CD14-positive monocyte (primary cell): Measurements from ENCODE around the gene ADORA2A. TPM values are rescaled to one million over a fixed set of nuclear protein-coding genes. Genes with fewer than 3 reads are reported as not detected.

Experiments used
- DNase-seq, 3 donors: peaks; one replicate each; pipeline ENCODE4 v3.0.0-alpha.2; 2011 to 2022
- H2AFZ ChIP-seq: 2 replicates; pipeline ENCODE4 v1.6.0; 2012; ENCODE audit warnings: mild to moderate bottlenecking, low read depth, low read length, inconsistent platforms; ENCODE audit not compliant: insufficient read depth, poor library complexity, severe bottlenecking
- H3K27ac ChIP-seq, 2 donors: 1 replicate in 1 of 2; 2 replicates in 1 of 2; pipeline ENCODE4 v1.5.1; 2012 to 2013; ENCODE audit warnings: low read length in 2 of 2, control low read depth in 1 of 2, inconsistent platforms in 1 of 2, low read depth in 1 of 2, mild to moderate bottlenecking in 1 of 2
- H3K27me3 ChIP-seq, 2 donors: one replicate each; pipeline versions ENCODE4 v1.6.0 to v1.6.1; 2011 to 2013; ENCODE audit warnings: low read length in 2 of 2; ENCODE audit not compliant: control insufficient read depth in 2 of 2, insufficient read depth in 2 of 2
- H3K36me3 ChIP-seq, 2 donors: replicated peaks in 1 of 2; 1 replicate in 1 of 2; 2 replicates in 1 of 2; pipeline versions ENCODE4 v1.5.1 to v1.6.1; 2012 to 2013; ENCODE audit warnings: low read length in 2 of 2, control low read depth in 1 of 2, inconsistent platforms in 1 of 2, mild to moderate bottlenecking in 1 of 2; ENCODE audit not compliant: insufficient read depth in 2 of 2, control insufficient read depth in 1 of 2
- H3K4me1 ChIP-seq, 2 donors: 1 replicate in 1 of 2; 2 replicates in 1 of 2; pipeline versions ENCODE4 v1.5.1 to v1.6.1; 2012 to 2013; ENCODE audit warnings: low read length in 2 of 2, control low read depth in 1 of 2, inconsistent platforms in 1 of 2, mild to moderate bottlenecking in 1 of 2, moderate library complexity in 1 of 2; ENCODE audit not compliant: insufficient read depth in 2 of 2, control insufficient read depth in 1 of 2
- H3K4me2 ChIP-seq: replicated peaks from 2 replicates; pipeline ENCODE3; 2012; ENCODE audit warnings: low read length, moderate library complexity, mild to moderate bottlenecking; ENCODE audit not compliant: poor library complexity, severe bottlenecking; ENCODE audit errors: extremely low read depth
- H3K4me3 ChIP-seq, 3 experiments: fragments of 200-600 bp in 1 of 3; sonication (generic) in 1 of 3; replicated peaks in 1 of 3; 1 replicate in 2 of 3; 2 replicates in 1 of 3; pipeline ENCODE4 v1.5.1; 2011 to 2013; ENCODE audit warnings: low read length in 3 of 3, mild to moderate bottlenecking in 3 of 3, control low read depth in 2 of 3, low read depth in 2 of 3, inconsistent platforms in 1 of 3, moderate library complexity in 1 of 3
- H3K79me2 ChIP-seq: 2 replicates; pipeline ENCODE4 v1.6.0; 2012; ENCODE audit warnings: mild to moderate bottlenecking, control low read depth, inconsistent platforms, low read length, moderate library complexity; ENCODE audit not compliant: insufficient read depth
- H3K9ac ChIP-seq: 2 replicates; pipeline ENCODE4 v1.6.0; 2017; ENCODE audit warnings: low read length, mild to moderate bottlenecking; ENCODE audit not compliant: insufficient read depth, poor library complexity, severe bottlenecking
- H3K9me3 ChIP-seq, 2 donors: replicated peaks in 1 of 2; 1 replicate in 1 of 2; 2 replicates in 1 of 2; pipeline versions ENCODE4 v1.5.1 to v1.6.1; 2012 to 2013; ENCODE audit warnings: low read length in 2 of 2, control low read depth in 1 of 2; ENCODE audit not compliant: control insufficient read depth in 1 of 2, insufficient read depth in 1 of 2
- H4K20me1 ChIP-seq: 2 replicates; pipeline ENCODE4 v1.6.0; 2012; ENCODE audit warnings: mild to moderate bottlenecking, low read length, control low read depth, moderate library complexity; ENCODE audit not compliant: insufficient read depth
- H3K27ac Mint-ChIP-seq, 7 donors: one replicate each; pipeline ENCODE4 v1.8.0; 2020; ENCODE audit warnings: mild to moderate bottlenecking in 7 of 7, mixed read lengths in 7 of 7, moderate library complexity in 6 of 7, inconsistent platforms in 2 of 7
- H3K27me3 Mint-ChIP-seq, 3 donors: one replicate each; pipeline ENCODE4 v1.8.0; 2021 to 2022; ENCODE audit warnings: low read depth in 3 of 3, mild to moderate bottlenecking in 3 of 3, mixed read lengths in 3 of 3, moderate library complexity in 3 of 3, inconsistent platforms in 1 of 3
- H3K36me3 Mint-ChIP-seq, 2 donors: one replicate each; pipeline ENCODE4 v1.8.0; 2020; ENCODE audit warnings: mixed read lengths in 2 of 2, inconsistent platforms in 1 of 2, mild to moderate bottlenecking in 1 of 2
- H3K4me1 Mint-ChIP-seq: one replicate; pipeline ENCODE4 v1.8.0; 2020; ENCODE audit warnings: mild to moderate bottlenecking, mixed read lengths
- H3K4me3 Mint-ChIP-seq, 2 donors: one replicate each; pipeline ENCODE4 v1.8.0; 2020; ENCODE audit warnings: mild to moderate bottlenecking in 2 of 2, mixed read lengths in 2 of 2, moderate library complexity in 1 of 2
- H3K9me3 Mint-ChIP-seq, 7 donors: one replicate each; pipeline ENCODE4 v1.8.0; 2020 to 2022; ENCODE audit warnings: mixed read lengths in 7 of 7, mild to moderate bottlenecking in 6 of 7, moderate library complexity in 6 of 7, inconsistent platforms in 2 of 7
- CTCF ChIP-seq: fragments of 200-600 bp; IDR thresholded peaks from one replicate; pipeline ENCODE4 v1.8.0; 2022; ENCODE audit warnings: antibody characterized with exemption, mild to moderate bottlenecking
- whole genome bisulfite sequencing: methylation state at CpG from one replicate; pipeline ENCODE4 v1.1.5; 2013; ENCODE audit warnings: missing lambda C conversion rate; ENCODE audit not compliant: insufficient coverage; 5-methylcytosine and 5-hydroxymethylcytosine counted together
- intact Hi-C, 2 donors: fragments of 100-400 bp; cut with micrococcal nuclease; formaldehyde crosslinking; loops; one replicate each; pipeline versions ENCODE4 v1.15.0 to v1.15.1; 2023
- polyA plus RNA-seq, 3 donors: library from polyadenylated mRNA; depleted of rRNA in 1 of 3; unstranded in 2 of 3; stranded (reverse) in 1 of 3; fragments of 300-500 nt in 2 of 3; fragments of >200 nt in 1 of 3; fragmentation: Illumina TruSeq in 2 of 3; gene quantifications; 1 replicate in 2 of 3; 2 replicates in 1 of 3; pipeline ENCODE4 v1.2.3, GENCODE V29; 2012 to 2021

The ADORA2A gene
- polyA plus RNA-seq, 3 donors = 5.8 to 10.2 (median 6.5) TPM

GRCh38 chr22:24481641-24482040 lies 54.2 kb downstream of the ADORA2A start:
- H3K4me3 Mint-ChIP-seq = no peak overlapping the region
- peaks cover 0 to 2% (median 0%) of the 10 kb centered on the region in 7 donors for H3K9me3 Mint-ChIP-seq
- Histone ChIP-seq H3K9me3 (no peaks in the 10 kb centered on the region), H4K20me1 (no peaks in the 10 kb centered on the region), H3K4me2 (no peak overlapping the region), H3K4me3 (no peak overlapping the region), H3K4me1 (peaks cover 56 to 57% of the 10 kb centered on the region in 2 donors), H3K27me3 (no peaks in the 10 kb centered on the region), H3K9ac (no peak overlapping the region), H3K27ac (peak overlapping the region in 1 of 2 donors; percentile 80), H2AFZ (no peak overlapping the region), H3K36me3 (no peaks in the 10 kb centered on the region), H3K79me2 (no peaks in the 10 kb centered on the region)
- peaks cover 0 to 3% of the 10 kb centered on the region in 2 donors for H3K36me3 Mint-ChIP-seq
- no CpG with 5 or more reads among the region's 1 CpG for WGBS
- no peak for TF ChIP-seq CTCF
- intact Hi-C loops = loop anchor here in 1 of 2 donors (5.0 kb wide), 1 partner anchor 49 kb away; no protein-coding TSS in a partner anchor
- H3K27ac Mint-ChIP-seq = peak overlapping the region in 5 of 7 donors; percentile 35 to 93 (median 75)
- peaks cover 0 to 3% (median 0%) of the 10 kb centered on the region in 3 donors for H3K27me3 Mint-ChIP-seq
- peaks cover 55% of the 10 kb centered on the region for H3K4me1 Mint-ChIP-seq
- DNase-seq = no peak

GRCh38 chr22:24482575-24482974 lies 55.2 kb downstream of the ADORA2A start:
- Histone ChIP-seq H3K27ac (peak overlapping the region in 1 of 2 donors; percentile 80), H3K4me3 (peak overlapping the region in 1 of 3 experiments; percentile 43)
- H3K4me3 Mint-ChIP-seq = peak overlapping the region in 1 of 2 donors; percentile 61

More at GRCh38 chr22:24482575-24482974, 55.2 kb downstream of the ADORA2A start:
- DNase-seq = peak; percentile 77 to 92 (median 91)
- H3K9me3 ChIP-seq = no peaks in the 10 kb centered on the region
- no peaks in the 10 kb centered on the region for H3K27me3 ChIP-seq
- Mint-ChIP-seq H3K9me3 (peaks cover 0 to 2% (median 0%) of the 10 kb centered on the region in 7 donors), H3K27me3 (peaks cover 0 to 3% (median 0%) of the 10 kb centered on the region in 3 donors), H3K4me1 (peaks cover 58% of the 10 kb centered on the region), H3K36me3 (peaks cover 0 to 3% of the 10 kb centered on the region in 2 donors), H3K27ac (peak overlapping the region; percentile 75 to 93 (median 88))
- no peak overlapping the region for H3K9ac ChIP-seq
- H2AFZ ChIP-seq = no peak overlapping the region
- intact Hi-C loops = loop anchor here in 1 of 2 donors (5.0 kb wide), 1 partner anchor 50 kb away; no protein-coding TSS in a partner anchor
- WGBS = 7% methylated on average over 3 of the region's 3 CpGs
- no peaks in the 10 kb centered on the region for H4K20me1 ChIP-seq
- no peaks in the 10 kb centered on the region for H3K79me2 ChIP-seq
- H3K4me2 ChIP-seq = peak overlapping the region; percentile 61
- TF ChIP-seq CTCF = no peak
- H3K36me3 ChIP-seq = no peaks in the 10 kb centered on the region
- peaks cover 58 to 64% of the 10 kb centered on the region in 2 donors for H3K4me1 ChIP-seq
